Breast epithelium (tissue), 3 donors: ENCODE measurements around the gene NKX2-1.

ENCODE experiments used
- POLR2A ChIP-seq: fragments of 450-650 bp; IDR thresholded peaks from one replicate; pipeline ENCODE4 v1.6.1; 2016; ENCODE audit warnings: antibody characterized with exemption, mild to moderate bottlenecking, moderate library complexity
- POLR2AphosphoS5 ChIP-seq, 3 donors: sonication (generic); formaldehyde crosslinking; IDR thresholded peaks; one replicate each; pipeline ENCODE4 v1.6.1; 2017; ENCODE audit warnings: antibody characterized with exemption in 3 of 3
- TF ChIP-seq, protein P1 (sequence below), 3 donors: fragments of 450-650 bp; IDR thresholded peaks; one replicate each; pipeline ENCODE4 v1.5.1; 2016 to 2017; ENCODE audit warnings: antibody characterized with exemption in 3 of 3, mild to moderate bottlenecking in 3 of 3, moderate library complexity in 3 of 3

DNA sequence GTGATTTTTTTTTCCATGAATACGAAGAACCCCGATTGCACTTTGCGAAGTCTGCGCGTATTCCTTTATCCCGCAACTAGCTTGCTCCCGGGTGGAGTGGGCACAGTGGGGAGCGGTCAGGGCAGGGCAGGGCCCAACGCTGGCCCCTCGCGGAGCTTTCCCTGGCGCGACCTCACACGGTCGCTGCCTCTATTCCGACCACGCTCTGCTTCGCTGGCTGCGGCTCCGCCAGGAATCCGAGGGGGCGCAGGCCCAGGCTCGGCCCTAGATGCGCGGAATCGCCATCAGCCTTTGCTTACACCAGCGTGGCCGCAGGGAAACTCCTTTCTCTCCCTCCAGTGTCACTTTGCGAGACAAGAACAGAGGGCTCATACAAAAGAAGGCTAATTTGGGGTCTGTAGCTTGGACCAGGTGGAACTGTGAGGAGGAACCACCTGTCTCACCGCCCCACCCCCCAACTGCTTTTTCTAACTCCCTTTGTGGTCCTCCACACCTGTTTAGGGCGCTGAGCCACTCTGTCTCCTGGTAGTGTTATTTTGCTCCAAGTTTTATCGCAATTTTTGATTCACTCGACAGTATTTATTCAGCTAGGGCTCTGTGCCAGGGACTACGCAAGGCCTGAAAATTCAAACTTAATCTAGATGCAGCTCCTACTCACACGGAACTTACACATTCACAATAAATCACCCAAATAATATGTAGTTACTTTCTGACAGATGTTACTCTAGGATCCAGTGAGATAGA is 3.1 kb upstream of the NKX2-1 start:
- TF ChIP-seq POLR2AphosphoS5 (IDR thresholded peaks at IDR 0.05) = no peak
- TF ChIP-seq, protein P1, sequence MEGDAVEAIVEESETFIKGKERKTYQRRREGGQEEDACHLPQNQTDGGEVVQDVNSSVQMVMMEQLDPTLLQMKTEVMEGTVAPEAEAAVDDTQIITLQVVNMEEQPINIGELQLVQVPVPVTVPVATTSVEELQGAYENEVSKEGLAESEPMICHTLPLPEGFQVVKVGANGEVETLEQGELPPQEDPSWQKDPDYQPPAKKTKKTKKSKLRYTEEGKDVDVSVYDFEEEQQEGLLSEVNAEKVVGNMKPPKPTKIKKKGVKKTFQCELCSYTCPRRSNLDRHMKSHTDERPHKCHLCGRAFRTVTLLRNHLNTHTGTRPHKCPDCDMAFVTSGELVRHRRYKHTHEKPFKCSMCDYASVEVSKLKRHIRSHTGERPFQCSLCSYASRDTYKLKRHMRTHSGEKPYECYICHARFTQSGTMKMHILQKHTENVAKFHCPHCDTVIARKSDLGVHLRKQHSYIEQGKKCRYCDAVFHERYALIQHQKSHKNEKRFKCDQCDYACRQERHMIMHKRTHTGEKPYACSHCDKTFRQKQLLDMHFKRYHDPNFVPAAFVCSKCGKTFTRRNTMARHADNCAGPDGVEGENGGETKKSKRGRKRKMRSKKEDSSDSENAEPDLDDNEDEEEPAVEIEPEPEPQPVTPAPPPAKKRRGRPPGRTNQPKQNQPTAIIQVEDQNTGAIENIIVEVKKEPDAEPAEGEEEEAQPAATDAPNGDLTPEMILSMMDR (IDR thresholded peaks at IDR 0.05) = no peak
- no peak for TF ChIP-seq POLR2A
